ENCODE results near the gene VSIG10L2.
"Not testable (repeated sequence)": the region's sequence is repeated elsewhere in the genome, so short reads cannot be mapped to it uniquely, and the experiment has no call there.

Gene VSIG10L2

DNA sequence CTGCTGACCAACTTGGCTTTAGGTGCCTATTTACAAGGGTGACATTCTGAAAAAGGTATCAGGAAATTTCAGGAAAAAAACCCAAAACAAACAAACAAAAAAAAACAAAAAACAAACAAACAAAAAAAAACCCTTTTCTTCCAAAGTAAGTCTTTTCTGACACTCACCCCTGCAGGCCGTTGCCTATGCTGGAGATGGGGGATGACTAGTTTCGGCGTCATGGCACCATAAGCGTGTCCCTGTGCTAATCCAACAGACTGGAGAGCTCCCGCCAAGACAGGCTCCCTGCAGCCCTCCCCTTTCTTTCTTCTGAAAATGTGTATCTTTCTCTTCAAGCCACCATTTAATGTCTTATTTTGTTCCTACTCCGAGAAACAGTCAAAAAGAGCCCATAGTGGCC lies 13.7 kb downstream of the VSIG10L2 start:
- no peak for DNase-seq (ENCODE audit: extremely low read depth in 1 of 2, low read depth in 1 of 2)

DNA sequence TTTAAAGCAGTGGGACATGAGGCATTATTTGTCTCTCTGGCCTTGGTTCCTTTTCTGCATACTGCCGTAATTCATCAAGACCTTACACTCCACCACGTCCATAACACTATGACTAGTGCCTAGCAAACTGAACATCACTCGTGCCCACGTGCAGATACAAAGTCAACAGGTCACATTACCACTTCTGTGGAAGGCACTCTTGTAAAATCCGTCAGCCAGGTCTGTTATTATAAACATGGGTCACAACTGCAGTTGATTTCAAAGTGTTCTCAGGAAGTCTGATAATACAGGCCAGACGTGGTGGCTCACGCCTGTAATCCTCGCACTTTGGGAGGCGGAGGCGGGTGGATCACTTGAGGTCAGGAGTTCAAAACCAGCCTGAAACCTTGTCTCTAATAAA lies 14.1 kb downstream of the VSIG10L2 start:
- DNase-seq (ENCODE audit: extremely low read depth in 1 of 2, low read depth in 1 of 2): no peak

DNA sequence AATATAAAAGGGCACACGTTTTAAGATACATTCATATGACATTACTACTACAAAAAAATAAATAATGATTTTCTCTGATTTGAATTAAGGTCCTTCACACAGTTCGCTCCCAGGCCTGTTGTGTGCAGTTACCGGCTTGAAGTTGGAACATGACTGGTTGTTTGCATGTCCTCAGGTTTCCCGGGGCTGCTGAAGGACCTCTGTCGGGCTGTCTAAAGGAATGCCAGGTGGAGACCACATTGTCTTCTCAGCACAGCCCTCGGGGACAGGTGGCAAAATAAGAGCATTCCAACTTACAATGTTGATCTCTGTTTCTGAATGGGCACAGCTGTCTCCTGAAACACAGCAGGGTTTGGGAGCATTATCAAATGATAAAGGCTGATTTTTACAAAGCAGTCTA lies 14.9 kb downstream of the VSIG10L2 start:
- DNase-seq (ENCODE audit: extremely low read depth in 1 of 2, low read depth in 1 of 2): no peak

DNA sequence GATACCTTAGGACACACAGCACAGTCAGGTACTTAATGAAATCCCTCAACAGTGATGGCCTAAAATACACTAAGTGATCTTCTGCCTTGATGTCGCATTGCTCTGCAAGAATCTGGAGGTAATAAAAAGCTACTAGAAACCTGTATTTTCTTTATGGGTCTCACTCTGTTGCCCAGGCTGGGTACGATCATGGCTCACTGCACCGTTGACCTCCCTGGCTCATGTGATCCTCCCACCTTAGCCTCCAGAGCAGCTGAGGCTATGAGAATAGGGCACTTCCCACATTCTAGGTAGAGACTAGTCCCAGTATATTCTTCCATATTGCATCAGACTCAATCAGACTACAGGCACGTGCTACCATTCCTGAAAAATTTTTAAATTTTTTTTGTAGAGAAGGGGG lies 21.7 kb downstream of the VSIG10L2 start:
- no peak for DNase-seq (ENCODE audit: extremely low read depth in 1 of 2, low read depth in 1 of 2)

DNA sequence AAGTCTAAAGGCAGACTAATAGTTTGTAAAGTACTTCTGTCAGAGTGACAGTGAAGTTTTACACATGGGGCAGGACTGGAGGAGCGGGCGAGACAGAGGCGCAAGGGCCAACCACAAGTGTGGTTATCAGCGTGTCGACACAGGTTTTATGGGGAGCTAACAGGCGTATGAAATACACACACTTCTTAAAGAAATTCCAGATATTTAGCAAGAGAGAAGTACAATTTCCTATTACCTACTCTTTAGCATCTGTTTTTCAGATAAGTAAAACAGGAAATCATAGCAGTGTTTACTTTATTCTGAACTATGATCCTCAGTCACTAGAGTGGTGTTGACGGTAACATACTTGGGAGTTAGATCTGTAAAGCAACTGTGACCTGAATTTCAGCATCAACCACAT lies 22.5 kb downstream of the VSIG10L2 start:
- DNase-seq (ENCODE audit: extremely low read depth in 1 of 2, low read depth in 1 of 2): no peak

DNA sequence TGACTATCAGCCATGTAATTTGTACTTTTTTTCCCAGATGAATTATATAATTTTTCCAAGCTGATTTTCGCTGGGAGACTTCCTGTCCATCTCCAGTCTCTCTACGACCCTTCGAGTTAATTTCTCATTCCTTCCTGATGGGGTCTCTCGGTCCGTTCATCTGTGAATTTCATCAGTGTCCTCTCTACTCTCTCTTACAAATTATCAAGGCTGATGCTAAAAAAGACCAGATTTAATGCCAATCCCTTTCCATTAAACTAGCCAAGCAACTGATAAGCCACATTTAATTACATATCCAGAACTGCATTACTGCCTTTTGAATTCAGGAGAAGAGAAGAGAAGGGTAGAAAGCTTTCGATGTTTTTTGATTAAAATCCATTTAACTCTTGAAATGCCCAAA lies 25.8 kb downstream of the VSIG10L2 start:
- no peak for DNase-seq (ENCODE audit: extremely low read depth in 1 of 2, low read depth in 1 of 2)

DNA sequence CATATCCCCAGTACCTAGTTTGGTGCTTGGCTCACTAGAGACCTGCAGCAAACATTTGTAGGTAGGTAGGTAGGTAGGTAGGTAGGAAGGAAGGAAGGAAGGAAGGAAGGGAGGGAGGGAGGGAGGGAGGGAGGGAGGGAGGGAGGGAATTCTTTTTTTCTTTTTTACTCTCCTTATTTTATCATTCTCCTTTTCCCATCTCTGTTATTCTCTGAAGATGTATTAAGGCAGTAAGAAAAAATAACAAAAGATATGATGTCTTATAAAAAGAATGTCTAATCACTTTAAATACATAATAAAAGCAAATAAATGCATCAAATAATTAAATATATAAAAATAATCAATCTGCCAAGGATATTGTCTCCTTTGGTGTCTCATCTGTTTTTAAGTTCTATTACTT lies 28.4 kb downstream of the VSIG10L2 start:
- DNase-seq (ENCODE audit: extremely low read depth in 1 of 2, low read depth in 1 of 2): no peak

DNA sequence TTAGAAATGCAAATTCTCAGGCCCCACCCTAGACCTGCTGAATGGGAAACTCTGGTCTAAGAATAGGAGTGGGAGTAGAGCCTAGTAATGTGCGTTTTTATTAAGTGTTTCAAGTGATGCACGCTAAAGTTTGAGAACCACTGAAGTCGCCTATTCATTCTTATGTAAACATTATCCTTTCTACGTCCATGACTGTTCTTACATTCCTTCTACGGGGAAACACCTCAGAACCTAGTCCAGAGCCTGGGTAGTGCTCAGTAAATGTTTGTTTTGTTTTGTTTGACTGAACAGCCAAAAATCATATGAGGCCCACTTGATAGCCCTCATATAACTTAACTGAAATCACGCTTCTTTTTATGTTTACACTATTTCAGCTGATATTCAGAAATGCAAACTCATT lies 29.8 kb downstream of the VSIG10L2 start:
- DNase-seq (ENCODE audit: extremely low read depth in 1 of 2, low read depth in 1 of 2): no peak

DNA sequence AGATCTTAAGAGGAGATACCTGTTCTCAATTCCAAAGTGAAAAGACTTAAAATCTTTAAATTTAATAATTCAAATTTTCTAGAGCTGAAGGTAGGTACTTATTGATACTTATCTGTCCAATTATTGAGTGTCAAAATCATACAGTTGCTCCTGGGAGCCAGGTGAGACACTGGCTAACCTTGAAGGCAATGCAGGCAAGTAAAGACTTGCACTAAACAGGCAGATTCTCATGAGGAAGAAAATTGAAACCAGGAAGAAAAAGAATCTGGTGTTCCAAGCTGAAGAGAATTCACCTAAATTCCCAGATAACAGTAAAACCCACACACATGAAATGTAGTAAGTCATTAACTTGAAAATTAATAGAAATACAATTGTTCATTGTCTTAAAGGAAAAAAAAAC lies 30.3 kb downstream of the VSIG10L2 start:
- DNase-seq (ENCODE audit: extremely low read depth in 1 of 2, low read depth in 1 of 2): no peak

DNA sequence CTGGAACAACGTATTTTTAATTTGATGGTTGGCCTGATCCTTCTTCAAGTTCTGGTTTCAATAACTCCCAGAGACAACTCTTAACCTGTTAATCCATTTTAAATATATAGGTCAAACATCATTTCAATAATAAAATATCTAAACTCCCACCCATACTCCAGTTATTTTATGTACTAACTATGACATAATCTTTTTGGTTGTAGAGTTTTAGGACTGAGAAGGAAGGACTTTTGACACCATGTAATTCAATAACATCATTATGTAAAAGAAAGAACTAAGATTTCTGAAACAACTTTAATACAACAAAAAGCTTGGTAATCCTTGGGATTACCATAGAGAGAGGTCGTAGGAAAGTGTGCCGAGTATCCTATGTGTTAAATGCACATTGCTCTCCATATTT lies 31.5 kb downstream of the VSIG10L2 start:
- DNase-seq (ENCODE audit: extremely low read depth in 1 of 2, low read depth in 1 of 2): no peak

DNA sequence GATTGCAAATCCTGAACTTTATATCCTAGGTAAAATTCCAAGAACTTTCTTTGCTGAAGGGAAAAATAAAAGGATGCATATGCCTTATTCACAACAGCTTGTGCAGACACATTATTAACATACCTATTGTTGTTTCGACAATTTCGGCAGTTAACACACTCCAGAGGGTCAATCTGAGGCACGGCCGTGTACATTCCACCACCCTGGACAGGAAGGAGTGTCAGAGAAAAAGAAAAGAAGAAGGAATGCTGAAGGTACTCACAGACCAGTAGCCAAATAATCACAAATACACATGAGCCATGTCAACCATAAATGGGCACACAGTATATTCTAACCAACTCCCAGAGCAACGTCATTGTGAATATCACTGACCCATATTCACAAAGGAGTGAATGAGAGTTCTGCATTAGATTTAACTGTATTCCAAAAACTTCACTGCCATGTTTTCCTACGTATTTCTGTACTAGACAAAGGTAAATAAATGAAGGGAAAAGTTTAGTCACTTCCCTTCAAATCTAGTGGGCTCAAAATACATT lies 32.4 kb downstream of the VSIG10L2 start:
- DNase-seq (ENCODE audit: extremely low read depth in 1 of 2, low read depth in 1 of 2): no peak

DNA sequence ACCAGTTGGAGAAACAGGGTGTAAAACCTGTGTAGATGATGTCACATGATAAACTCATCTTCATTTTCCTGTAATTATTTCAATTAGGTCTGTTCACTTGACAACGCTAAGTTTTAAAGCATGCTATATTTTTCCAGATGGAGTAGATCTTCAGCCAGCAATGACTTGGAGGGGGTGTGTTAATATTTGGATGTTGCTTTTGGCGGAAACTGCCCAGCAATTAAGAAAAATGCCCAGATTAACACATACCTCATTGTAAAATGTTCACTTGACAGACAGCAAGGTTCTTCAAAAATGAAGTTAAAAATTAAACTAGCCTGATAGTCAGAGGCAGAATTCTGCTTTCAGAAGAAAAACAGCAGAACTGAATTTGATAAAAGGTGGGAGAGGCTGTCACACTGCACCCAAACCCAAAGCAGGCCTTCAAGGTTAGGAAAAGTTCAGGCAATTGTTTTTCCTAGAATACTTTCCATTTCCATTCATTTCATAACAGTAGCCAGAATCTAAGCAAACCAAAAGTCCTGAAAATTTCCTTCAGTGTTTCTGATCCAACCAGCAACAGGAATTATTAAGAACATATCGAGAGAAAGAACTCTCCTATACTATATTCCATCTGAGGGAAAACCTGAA lies 33.0 kb downstream of the VSIG10L2 start:
- DNase-seq (ENCODE audit: extremely low read depth in 1 of 2, low read depth in 1 of 2): no peak

DNA sequence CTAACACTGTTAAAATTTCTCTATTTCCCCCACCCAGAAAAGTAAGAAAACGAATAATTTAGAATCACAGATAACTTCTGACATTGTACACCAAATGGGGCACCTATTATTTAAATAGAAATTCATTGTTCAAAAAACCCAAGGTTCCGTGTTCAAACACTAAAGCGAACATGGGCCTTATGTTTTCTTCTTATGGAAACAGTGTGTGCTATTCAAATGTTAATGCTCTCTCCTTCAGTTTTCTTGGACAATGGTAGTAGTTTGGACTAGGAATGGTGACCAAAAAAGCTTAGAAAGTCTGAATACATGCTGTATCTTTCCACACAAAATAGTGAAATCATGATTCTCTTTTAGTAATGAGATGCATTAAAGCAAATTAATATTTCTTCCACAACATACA lies 33.7 kb downstream of the VSIG10L2 start:
- DNase-seq (ENCODE audit: extremely low read depth in 1 of 2, low read depth in 1 of 2): no peak

DNA sequence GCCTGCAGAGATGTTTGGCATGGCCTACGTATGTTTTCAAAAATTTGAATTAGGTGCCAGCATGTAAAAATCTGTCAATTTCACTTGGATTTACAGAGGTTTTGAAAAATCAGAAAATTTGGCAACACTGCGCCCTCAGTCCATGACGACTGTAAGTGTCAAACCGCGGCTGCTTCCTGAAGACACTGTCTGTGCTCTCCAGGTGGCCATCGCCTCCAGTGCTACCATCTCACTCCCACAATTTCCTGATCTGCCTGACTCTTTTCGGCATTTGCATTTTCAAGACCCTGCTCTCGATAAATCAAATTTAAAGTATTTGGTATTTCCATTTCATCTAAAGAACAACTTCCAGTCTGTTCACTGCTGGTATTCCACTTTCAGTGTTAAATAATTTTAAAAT lies 34.6 kb downstream of the VSIG10L2 start:
- DNase-seq (ENCODE audit: extremely low read depth in 1 of 2, low read depth in 1 of 2): no peak

DNA sequence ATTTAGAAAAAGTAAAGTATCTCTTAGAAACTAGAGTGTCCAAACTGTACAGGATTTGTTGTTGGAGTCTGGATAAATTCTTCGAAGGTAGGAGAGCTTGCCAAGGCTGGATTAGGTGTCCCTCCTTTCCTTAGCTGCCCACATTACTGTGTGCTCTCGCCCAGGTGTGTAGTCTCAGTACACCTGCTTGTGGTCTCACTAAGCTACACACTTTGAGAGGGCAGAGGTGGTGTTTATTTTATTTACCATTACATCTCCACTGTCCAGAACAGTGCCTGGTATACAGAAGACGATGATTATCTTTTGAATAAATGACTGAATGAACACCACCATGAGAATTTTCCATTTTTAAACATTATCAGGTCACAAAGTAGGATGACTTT lies 36.5 kb downstream of the VSIG10L2 start:
- no peak for DNase-seq (ENCODE audit: extremely low read depth in 1 of 2, low read depth in 1 of 2)

DNA sequence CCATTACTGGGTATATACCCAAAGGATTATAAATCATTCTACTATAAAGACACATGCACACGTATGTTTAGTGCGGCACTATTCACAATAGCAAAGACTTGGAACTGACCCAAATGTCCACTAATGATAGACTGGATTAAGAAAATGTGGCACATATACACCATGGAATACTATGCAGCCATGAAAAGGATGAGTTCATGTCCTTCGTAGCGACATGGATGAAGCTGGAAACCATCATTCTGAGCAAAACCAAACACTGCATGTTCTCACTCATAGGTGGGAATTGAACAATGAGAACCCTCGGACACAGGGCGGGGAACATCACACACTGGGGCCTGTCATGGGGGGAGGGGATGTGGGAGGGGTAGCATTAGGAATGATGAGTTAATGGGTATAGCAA lies 40.1 kb downstream of the VSIG10L2 start:
- not testable (repeated sequence) for DNase-seq (ENCODE audit: extremely low read depth in 1 of 2, low read depth in 1 of 2)

DNA sequence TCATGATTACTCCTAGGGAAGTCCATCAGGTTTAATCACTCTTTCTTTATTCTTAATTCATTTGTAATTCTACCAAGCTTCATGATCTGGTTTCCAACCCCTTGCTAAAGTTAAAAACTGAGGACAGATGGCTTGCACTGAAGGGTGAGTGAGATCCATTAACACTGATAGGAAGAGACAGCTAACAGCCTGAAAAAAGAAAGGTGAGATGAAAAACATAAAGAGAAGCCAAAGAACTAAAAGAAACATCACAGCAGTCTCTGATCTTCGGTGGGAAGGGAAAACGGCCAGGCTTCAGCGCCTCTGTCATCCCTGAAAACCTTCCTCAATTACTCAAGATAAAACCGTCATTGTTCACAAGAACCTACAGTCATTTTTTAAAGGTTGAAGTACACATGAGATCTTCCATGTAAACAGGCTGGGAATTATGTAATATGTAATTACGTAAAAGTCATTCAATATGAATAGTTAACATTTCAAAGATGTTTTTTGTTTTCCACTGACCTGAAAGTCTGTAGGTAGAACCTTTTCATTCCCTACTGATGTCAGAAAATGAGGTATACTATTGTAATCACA lies 41.3 kb downstream of the VSIG10L2 start:
- no peak for DNase-seq (ENCODE audit: extremely low read depth in 1 of 2, low read depth in 1 of 2)

DNA sequence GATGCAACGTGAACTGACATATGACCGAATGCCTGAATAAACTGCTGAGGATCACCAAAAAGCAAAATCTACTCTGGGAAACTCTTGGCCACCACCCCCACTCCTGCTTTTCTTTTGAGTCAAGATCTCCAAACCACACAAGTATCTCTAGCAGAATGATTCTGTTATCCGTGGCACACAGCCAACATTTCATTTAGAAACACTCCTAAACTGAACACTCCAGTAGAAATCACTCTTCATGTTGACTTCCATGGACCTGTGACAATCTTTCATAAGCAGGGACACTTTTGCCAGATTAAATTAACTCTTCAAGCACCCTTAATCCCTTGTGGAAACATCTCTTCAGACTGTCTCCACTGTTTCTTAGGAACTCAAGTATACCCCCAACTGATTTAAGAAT lies 44.4 kb downstream of the VSIG10L2 start:
- DNase-seq (ENCODE audit: extremely low read depth in 1 of 2, low read depth in 1 of 2): no peak

DNA sequence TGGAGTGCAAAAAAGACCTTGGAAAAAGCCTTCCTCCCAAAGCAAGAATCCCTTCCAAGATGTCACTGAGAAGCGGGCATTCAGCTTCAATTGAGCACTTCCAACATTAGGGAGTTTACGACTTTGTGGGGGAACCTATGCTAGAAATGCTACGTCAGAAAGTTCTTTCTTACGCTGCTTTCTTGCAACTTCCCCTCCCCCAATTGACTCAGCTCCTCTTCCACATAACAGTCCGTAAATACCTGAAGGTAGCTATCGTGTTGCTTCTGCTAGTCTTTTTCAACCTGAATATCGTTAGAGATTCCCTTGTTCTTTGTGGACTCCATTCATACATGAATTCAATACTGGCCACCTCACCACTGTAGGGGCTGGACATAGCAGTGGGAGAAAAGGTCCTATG lies 47.0 kb downstream of the VSIG10L2 start:
- DNase-seq (ENCODE audit: extremely low read depth in 1 of 2, low read depth in 1 of 2): no peak

DNA sequence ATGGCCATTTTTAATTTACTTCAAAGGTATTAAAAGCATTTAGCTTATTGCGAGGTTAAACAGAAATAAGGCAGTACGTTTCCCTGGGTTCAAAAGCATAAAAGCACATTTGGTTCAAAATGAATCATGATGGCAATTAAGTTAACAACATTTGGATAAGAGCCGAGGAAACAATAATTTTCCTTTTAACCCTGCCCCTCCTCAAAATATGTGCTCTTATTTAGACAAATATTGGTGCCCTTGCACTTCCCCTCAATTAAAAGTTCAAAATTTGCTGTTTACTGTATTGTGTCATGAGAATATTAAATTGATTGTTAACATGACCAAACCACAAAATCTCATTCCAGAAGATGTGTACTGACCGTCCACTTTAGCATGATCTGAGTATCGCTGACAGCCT lies 48.7 kb downstream of the VSIG10L2 start:
- no peak for DNase-seq (ENCODE audit: extremely low read depth in 1 of 2, low read depth in 1 of 2)

DNA sequence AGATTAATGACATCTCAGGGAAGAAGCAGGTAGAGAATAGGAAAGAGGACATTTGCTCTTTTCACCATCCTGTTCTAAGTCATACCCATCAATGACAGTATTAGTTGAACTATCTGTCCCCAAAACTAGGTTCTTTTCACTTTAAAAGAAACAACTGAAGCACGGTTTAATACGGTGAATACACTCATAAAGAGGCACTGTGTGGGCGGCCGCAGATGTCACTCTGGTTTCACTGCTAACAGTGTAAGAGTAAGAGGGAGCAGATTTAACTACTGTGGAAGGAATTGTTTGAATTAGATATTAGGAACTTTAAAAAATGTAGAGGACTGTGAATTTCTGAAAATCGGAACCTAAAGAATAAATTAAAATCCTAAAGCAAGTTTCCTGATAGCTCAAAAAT lies 49.5 kb downstream of the VSIG10L2 start:
- no peak for DNase-seq (ENCODE audit: extremely low read depth in 1 of 2, low read depth in 1 of 2)

DNA sequence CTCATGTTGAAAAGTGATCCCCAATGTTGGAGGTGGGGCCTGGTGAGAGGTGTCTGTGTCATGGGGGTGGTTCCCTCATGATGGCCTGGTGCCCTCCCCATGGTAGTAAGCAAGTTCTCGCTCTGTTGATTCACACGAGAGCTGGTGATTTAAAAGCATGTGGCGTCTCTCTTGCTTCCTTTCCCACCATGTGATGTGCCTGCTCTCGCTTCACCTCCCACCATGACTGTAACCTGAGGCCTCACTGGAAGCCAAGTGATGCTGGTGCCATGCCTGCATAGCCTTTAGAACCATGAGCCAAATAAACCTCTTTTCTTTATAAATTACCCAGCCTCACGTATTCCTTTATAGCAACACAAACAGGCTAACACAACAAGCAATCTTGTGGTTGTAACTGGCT lies 52.4 kb downstream of the VSIG10L2 start:
- DNase-seq (ENCODE audit: extremely low read depth in 1 of 2, low read depth in 1 of 2): no peak
